Caco-2 (cell line): ENCODE results near the gene ZNF441. TPM values are rescaled to one million over a fixed set of nuclear protein-coding genes. Genes with fewer than 3 reads are reported as not detected.

ENCODE experiments used
- BruUV-seq: library from RNA; stranded (reverse); fragments of 400-500 nt; replicated peaks from 2 replicates; lab custom pipeline; 2021; lab: Mats Ljungman, UMichigan
- CTCF ChIA-PET: fragments of 300-600 bp; sonication (Branson Sonifier 250); formaldehyde crosslinking; loops from one replicate; lab custom pipeline; 2022; ENCODE audit warnings: antibody characterized with exemption; lab: Charles Lee
- POLR2A ChIA-PET: fragments of 300-600 bp; sonication (Branson Sonifier 250); formaldehyde crosslinking; loops from one replicate; lab custom pipeline; 2022; ENCODE audit warnings: antibody characterized with exemption; lab: Charles Lee
- DNase-seq, 2 experiments: peaks; one replicate each; pipeline versions ENCODE4 v3.0.0 to v3.0.0-alpha.2; 2020 to 2022
- H3K27me3 ChIP-seq: replicated peaks from 2 replicates; pipeline ENCODE4 v1.6.0; 2011; ENCODE audit warnings: low read length; ENCODE audit not compliant: control insufficient read depth, insufficient read depth
- H3K36me3 ChIP-seq: 2 replicates; pipeline ENCODE4 v1.5.1; 2011; ENCODE audit warnings: low read length; ENCODE audit not compliant: control insufficient read depth, insufficient read depth
- H3K4me1 ChIP-seq: fragments of 250-450 bp; sonication (Bioruptor Pico); 2 replicates; pipeline ENCODE4 v1.5.1; 2020; ENCODE audit warnings: mild to moderate bottlenecking
- H3K4me3 ChIP-seq: 2 replicates; pipeline ENCODE4 v1.5.1; 2011; ENCODE audit warnings: low read depth, mild to moderate bottlenecking, control low read depth, low read length
- H3K9me3 ChIP-seq: fragments of 250-450 bp; sonication (Bioruptor Pico); 2 replicates; pipeline ENCODE4 v1.5.1; 2020; ENCODE audit warnings: mild to moderate bottlenecking, moderate library complexity
- H3K27ac Mint-ChIP-seq: one replicate; pipeline ENCODE4 v1.8.0; 2022; ENCODE audit warnings: mixed read lengths; ENCODE audit not compliant: unreplicated experiment
- H3K27me3 Mint-ChIP-seq: one replicate; pipeline ENCODE4 v1.8.0; 2022; ENCODE audit warnings: mixed read lengths; ENCODE audit not compliant: insufficient read depth, unreplicated experiment
- H3K36me3 Mint-ChIP-seq: one replicate; pipeline ENCODE4 v1.8.0; 2022; ENCODE audit warnings: mild to moderate bottlenecking, mixed read lengths; ENCODE audit not compliant: insufficient read depth, unreplicated experiment
- H3K4me1 Mint-ChIP-seq: one replicate; pipeline ENCODE4 v1.8.0; 2022; ENCODE audit warnings: low read depth, mixed read lengths; ENCODE audit not compliant: unreplicated experiment
- H3K4me3 Mint-ChIP-seq: one replicate; pipeline ENCODE4 v1.8.0; 2022; ENCODE audit warnings: mild to moderate bottlenecking, moderate library complexity, mixed read lengths; ENCODE audit not compliant: unreplicated experiment
- H3K9me3 Mint-ChIP-seq: one replicate; pipeline ENCODE4 v1.8.0; 2022; ENCODE audit warnings: mixed read lengths; ENCODE audit not compliant: unreplicated experiment
- intact Hi-C: fragments of 100-400 bp; cut with micrococcal nuclease; formaldehyde crosslinking; loops from one replicate; pipeline ENCODE4 v1.10.0; 2022; ENCODE audit not compliant: unreplicated experiment
- total RNA-seq: library from RNA; stranded (reverse); gene quantifications from 2 replicates; pipeline ENCODE4 v1.2.3, GENCODE V29; 2022
- TF ChIP-seq, protein P1 (sequence below), 2 experiments: fragments of 200-600 bp in 1 of 2; IDR thresholded peaks; 1 replicate in 1 of 2; 2 replicates in 1 of 2; pipeline versions ENCODE4 v1.5.1 to v1.8.0; 2011 to 2022; ENCODE audit warnings: antibody characterized with exemption in 1 of 2, control low read depth in 1 of 2, inconsistent platforms in 1 of 2, low read depth in 1 of 2, low read length in 1 of 2, mild to moderate bottlenecking in 1 of 2, moderate library complexity in 1 of 2; ENCODE audit not compliant: insufficient read depth in 1 of 2, severe bottlenecking in 1 of 2, unreplicated experiment in 1 of 2

The ZNF441 gene
- total RNA-seq, 1 experiment from 2014 or later = 4.4 TPM

DNA sequence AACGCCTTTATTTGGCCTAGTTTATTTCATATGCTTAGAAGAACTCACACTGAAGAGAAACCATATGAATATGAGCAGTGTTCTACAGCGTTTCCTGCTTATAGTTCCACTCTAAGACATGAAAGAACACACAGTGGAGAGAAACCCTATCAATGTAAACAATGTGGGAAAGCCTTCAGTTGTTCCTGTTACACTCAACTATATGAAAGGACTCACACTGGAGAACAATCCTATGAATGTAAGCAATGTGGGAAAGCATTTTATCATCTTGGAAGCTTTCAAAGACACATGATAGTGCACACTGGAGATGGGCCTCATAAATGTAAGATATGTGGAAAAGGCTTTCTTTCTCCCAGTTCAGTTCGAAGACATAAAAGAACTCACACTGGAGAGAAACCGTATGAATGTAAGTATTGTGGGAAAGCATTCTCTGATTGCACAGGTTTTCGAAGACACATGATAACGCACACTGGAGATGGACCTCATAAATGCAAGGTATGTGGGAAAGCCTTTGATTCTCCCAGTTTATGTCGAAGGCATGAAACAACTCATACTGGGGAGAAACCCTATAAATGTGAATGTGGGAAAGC is 13.7 kb downstream of the ZNF441 start:
- Histone ChIP-seq H3K27me3 (no peaks in the 10 kb centered on the region), H3K36me3 (peaks cover 5% of the 10 kb centered on the region), H3K4me3 (no peak overlapping the region), H3K4me1 (no peaks in the 10 kb centered on the region), H3K9me3 (peaks cover 35% of the 10 kb centered on the region)
- no peak for DNase-seq
- Mint-ChIP-seq H3K4me3 (no peak overlapping the region), H3K4me1 (no peaks in the 10 kb centered on the region), H3K36me3 (peaks cover 32% of the 10 kb centered on the region), H3K9me3 (peaks cover 33% of the 10 kb centered on the region), H3K27me3 (no peaks in the 10 kb centered on the region), H3K27ac (no peak overlapping the region)
- POLR2A ChIA-PET = no interaction called here
- BruUV-seq = no TSS peak
- intact Hi-C loops = no loop called here
- CTCF ChIA-PET = no interaction called here
- TF ChIP-seq, protein P1, sequence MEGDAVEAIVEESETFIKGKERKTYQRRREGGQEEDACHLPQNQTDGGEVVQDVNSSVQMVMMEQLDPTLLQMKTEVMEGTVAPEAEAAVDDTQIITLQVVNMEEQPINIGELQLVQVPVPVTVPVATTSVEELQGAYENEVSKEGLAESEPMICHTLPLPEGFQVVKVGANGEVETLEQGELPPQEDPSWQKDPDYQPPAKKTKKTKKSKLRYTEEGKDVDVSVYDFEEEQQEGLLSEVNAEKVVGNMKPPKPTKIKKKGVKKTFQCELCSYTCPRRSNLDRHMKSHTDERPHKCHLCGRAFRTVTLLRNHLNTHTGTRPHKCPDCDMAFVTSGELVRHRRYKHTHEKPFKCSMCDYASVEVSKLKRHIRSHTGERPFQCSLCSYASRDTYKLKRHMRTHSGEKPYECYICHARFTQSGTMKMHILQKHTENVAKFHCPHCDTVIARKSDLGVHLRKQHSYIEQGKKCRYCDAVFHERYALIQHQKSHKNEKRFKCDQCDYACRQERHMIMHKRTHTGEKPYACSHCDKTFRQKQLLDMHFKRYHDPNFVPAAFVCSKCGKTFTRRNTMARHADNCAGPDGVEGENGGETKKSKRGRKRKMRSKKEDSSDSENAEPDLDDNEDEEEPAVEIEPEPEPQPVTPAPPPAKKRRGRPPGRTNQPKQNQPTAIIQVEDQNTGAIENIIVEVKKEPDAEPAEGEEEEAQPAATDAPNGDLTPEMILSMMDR (IDR thresholded peaks at IDR 0.05; ENCODE audit: insufficient read depth in 1 of 2, low read depth in 1 of 2, low read length in 1 of 2, severe bottlenecking in 1 of 2, unreplicated experiment in 1 of 2) = no peak

DNA sequence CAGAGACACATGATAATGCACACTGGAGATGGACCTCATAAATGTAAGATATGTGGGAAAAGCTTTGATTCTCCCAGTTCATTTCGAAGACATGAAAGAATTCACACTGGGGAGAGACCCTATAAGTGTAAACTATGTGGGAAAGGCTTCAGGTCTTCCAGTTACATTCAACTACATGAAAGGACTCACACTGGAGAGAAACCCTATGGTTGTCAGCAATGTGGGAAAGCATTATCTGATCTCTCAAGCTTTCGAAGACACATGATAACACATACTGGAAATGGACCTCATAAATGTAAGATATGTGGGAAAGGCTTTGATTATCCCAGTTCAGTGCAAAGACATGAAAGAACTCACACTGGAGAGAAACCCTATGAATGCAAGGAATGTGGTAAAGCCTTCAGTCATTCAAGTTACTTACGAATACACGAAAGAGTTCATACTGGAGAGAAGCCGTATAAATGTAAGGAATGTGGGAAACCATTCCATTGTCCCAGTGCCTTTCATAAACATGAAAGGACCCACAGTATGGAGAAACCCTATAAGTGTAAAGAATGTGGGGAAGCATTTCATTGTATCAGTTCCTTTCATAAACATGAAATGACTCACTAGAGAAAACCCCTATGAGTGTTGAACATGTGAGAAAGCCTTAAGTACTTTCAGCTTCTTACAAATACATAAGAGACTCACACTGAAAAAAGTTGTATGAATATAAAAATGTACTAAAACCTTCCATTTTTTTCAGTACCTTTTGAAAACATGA is 14.7 kb downstream of the ZNF441 start:
- POLR2A ChIA-PET = no interaction called here
- Mint-ChIP-seq H3K27me3 (no peaks in the 10 kb centered on the region), H3K27ac (no peak overlapping the region), H3K9me3 (peaks cover 33% of the 10 kb centered on the region), H3K36me3 (peaks cover 32% of the 10 kb centered on the region), H3K4me1 (no peaks in the 10 kb centered on the region), H3K4me3 (no peak overlapping the region)
- Histone ChIP-seq H3K4me3 (no peak overlapping the region), H3K4me1 (no peaks in the 10 kb centered on the region), H3K27me3 (no peaks in the 10 kb centered on the region), H3K36me3 (peaks cover 5% of the 10 kb centered on the region), H3K9me3 (peaks cover 35% of the 10 kb centered on the region)
- intact Hi-C loops = no loop called here
- DNase-seq = no peak
- no TSS peak for BruUV-seq
- CTCF ChIA-PET = no interaction called here
- TF ChIP-seq, protein P1 (IDR thresholded peaks at IDR 0.05; ENCODE audit: insufficient read depth in 1 of 2, low read depth in 1 of 2, low read length in 1 of 2, severe bottlenecking in 1 of 2, unreplicated experiment in 1 of 2) = no peak

GRCh38 chr19:11783767-11784166 is 17.0 kb downstream of the ZNF441 start:
- Mint-ChIP-seq H3K36me3 (peaks cover 27% of the 10 kb centered on the region), H3K4me3 (no peak overlapping the region), H3K9me3 (peaks cover 33% of the 10 kb centered on the region), H3K27ac (no peak overlapping the region), H3K27me3 (no peaks in the 10 kb centered on the region), H3K4me1 (no peaks in the 10 kb centered on the region)
- Histone ChIP-seq H3K4me3 (no peak overlapping the region), H3K9me3 (peaks cover 37% of the 10 kb centered on the region), H3K36me3 (peaks cover 5% of the 10 kb centered on the region), H3K4me1 (no peaks in the 10 kb centered on the region), H3K27me3 (no peaks in the 10 kb centered on the region)
- CTCF ChIA-PET = no interaction called here
- intact Hi-C loops = no loop called here
- BruUV-seq = no TSS peak
- TF ChIP-seq, protein P1 (IDR thresholded peaks at IDR 0.05; ENCODE audit: insufficient read depth in 1 of 2, low read depth in 1 of 2, low read length in 1 of 2, severe bottlenecking in 1 of 2, unreplicated experiment in 1 of 2) = no peak
- POLR2A ChIA-PET = no interaction called here
- DNase-seq = no peak
